ENCODE data around the gene COL9A2.

DNA sequence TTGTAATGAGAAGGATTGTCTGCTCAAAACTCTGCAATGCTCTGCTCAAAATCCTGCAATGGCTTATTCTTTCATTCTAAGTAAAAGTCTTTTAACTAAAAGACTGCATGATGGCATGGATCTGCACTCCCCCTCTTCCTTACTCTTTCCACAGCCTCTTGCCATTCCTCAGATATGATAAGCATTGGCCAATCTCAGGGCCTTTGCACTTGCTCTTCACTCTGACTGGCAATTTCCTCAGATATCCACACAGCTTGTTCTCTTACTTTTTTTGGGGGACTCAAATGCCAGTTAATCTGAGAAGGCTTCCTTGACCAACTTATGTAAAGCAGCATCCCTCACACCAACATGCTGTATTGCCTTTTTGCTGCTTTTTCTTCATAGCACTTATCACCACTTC, 61.9 kb downstream of the COL9A2 start:
- TF ChIP-seq, protein P1, sequence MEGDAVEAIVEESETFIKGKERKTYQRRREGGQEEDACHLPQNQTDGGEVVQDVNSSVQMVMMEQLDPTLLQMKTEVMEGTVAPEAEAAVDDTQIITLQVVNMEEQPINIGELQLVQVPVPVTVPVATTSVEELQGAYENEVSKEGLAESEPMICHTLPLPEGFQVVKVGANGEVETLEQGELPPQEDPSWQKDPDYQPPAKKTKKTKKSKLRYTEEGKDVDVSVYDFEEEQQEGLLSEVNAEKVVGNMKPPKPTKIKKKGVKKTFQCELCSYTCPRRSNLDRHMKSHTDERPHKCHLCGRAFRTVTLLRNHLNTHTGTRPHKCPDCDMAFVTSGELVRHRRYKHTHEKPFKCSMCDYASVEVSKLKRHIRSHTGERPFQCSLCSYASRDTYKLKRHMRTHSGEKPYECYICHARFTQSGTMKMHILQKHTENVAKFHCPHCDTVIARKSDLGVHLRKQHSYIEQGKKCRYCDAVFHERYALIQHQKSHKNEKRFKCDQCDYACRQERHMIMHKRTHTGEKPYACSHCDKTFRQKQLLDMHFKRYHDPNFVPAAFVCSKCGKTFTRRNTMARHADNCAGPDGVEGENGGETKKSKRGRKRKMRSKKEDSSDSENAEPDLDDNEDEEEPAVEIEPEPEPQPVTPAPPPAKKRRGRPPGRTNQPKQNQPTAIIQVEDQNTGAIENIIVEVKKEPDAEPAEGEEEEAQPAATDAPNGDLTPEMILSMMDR (IDR thresholded peaks at IDR 0.05; ENCODE audit: borderline replicate concordance, extremely low read depth, low read length, poor library complexity, severe bottlenecking): no peak
- TF ChIP-seq EZH2 (IDR thresholded peaks at IDR 0.05; ENCODE audit: borderline replicate concordance, low read depth, low read length, severe bottlenecking): no peak
